SK-N-SH treated with all-trans-retinoic acid at 6 μM for 48 hours (cell line): ENCODE measurements around the gene ACTN1.
A peak's percentile ranks its signal among the peaks of the same experiment; 100 is the strongest.
"Not testable (repeated sequence)": the region's sequence is repeated elsewhere in the genome, so short reads cannot be mapped to it uniquely, and the experiment has no call there.

Source experiments
- ATAC-seq: fragments of 200-7000 bp; cut with Tn5 transposase; 3 replicates; pipeline ENCODE4 v1.9.1; 2020; ENCODE audit warnings: mild to moderate bottlenecking, moderate library complexity
- ARNTL ChIP-seq: fragments of 450-650 bp; formaldehyde crosslinking; IDR thresholded peaks from 2 replicates; pipeline ENCODE4 v1.5.0; 2020; ENCODE audit warnings: low read depth, mild to moderate bottlenecking, moderate library complexity, borderline replicate concordance
- BACH2 ChIP-seq: fragments of 250-450 bp; sonication (Bioruptor Pico); IDR thresholded peaks from 2 replicates; pipeline ENCODE4 v1.9.0; 2021; ENCODE audit warnings: mild to moderate bottlenecking, borderline replicate concordance
- GLIS3 ChIP-seq: fragments of 250-450 bp; sonication (Bioruptor Pico); IDR thresholded peaks from 2 replicates; pipeline ENCODE4 v1.5.0; 2020; ENCODE audit warnings: mild to moderate bottlenecking, moderate library complexity
- OSR1 ChIP-seq: fragments of 250-450 bp; sonication (Bioruptor Pico); IDR thresholded peaks from 2 replicates; pipeline ENCODE4 v1.8.0; 2022; ENCODE audit warnings: moderate library complexity, mild to moderate bottlenecking, inconsistent platforms
- PPARA ChIP-seq: fragments of 250-450 bp; sonication (Bioruptor Pico); IDR thresholded peaks from 2 replicates; pipeline ENCODE4 v1.5.0; 2020; ENCODE audit warnings: mild to moderate bottlenecking, borderline replicate concordance
- RARB ChIP-seq: fragments of 250-450 bp; sonication (Bioruptor Pico); IDR thresholded peaks from 2 replicates; pipeline ENCODE4 v1.8.0; 2021; ENCODE audit warnings: mild to moderate bottlenecking, moderate library complexity
- SNAI2 ChIP-seq: fragments of 250-450 bp; sonication (Bioruptor Pico); IDR thresholded peaks from 2 replicates; pipeline ENCODE4 v1.5.0; 2020; ENCODE audit warnings: mild to moderate bottlenecking, moderate library complexity
- TCF4 ChIP-seq: fragments of 250-450 bp; sonication (Bioruptor Pico); IDR thresholded peaks from 2 replicates; pipeline ENCODE4 v1.8.0; 2021; ENCODE audit warnings: mild to moderate bottlenecking, moderate library complexity, borderline replicate concordance
- TOX ChIP-seq: fragments of 250-450 bp; sonication (Bioruptor Pico); IDR thresholded peaks from 2 replicates; pipeline ENCODE4 v1.8.0; 2021; ENCODE audit warnings: mild to moderate bottlenecking, moderate library complexity, borderline replicate concordance
- ZC3H10 ChIP-seq: fragments of 250-450 bp; sonication (Bioruptor Pico); IDR thresholded peaks from 2 replicates; pipeline ENCODE4 v1.5.1; 2021; ENCODE audit warnings: mild to moderate bottlenecking, moderate library complexity
- ZFP3 ChIP-seq: fragments of 250-450 bp; sonication (Bioruptor Pico); IDR thresholded peaks from 2 replicates; pipeline ENCODE4 v1.5.0; 2020; ENCODE audit warnings: mild to moderate bottlenecking, moderate library complexity
- ZFP30 ChIP-seq: fragments of 450-650 bp; formaldehyde crosslinking; IDR thresholded peaks from 2 replicates; pipeline ENCODE4 v1.5.0; 2022; ENCODE audit warnings: mild to moderate bottlenecking, moderate library complexity
- ZNF565 ChIP-seq: fragments of 450-650 bp; formaldehyde crosslinking; conservative IDR thresholded peaks from 2 replicates; pipeline ENCODE4 v1.5.0; 2020; ENCODE audit warnings: low read depth, mild to moderate bottlenecking, moderate library complexity
- ZNF70 ChIP-seq: fragments of 450-650 bp; formaldehyde crosslinking; IDR thresholded peaks from 2 replicates; pipeline ENCODE4 v1.5.0; 2020; ENCODE audit warnings: mild to moderate bottlenecking, moderate library complexity
- TF ChIP-seq, protein P1 (sequence below): fragments of 250-450 bp; sonication (Bioruptor Pico); IDR thresholded peaks from 2 replicates; pipeline ENCODE4 v1.5.1; 2020; ENCODE audit warnings: low read depth, mild to moderate bottlenecking, moderate library complexity
- TF ChIP-seq, protein P2 (sequence below): fragments of 250-450 bp; sonication (Bioruptor Pico); IDR thresholded peaks from 2 replicates; pipeline ENCODE4 v1.8.0; 2021; ENCODE audit warnings: low read depth, mild to moderate bottlenecking, moderate library complexity, borderline replicate concordance
- TF ChIP-seq, protein P3 (sequence below): fragments of 250-450 bp; sonication (Bioruptor Pico); IDR thresholded peaks from 2 replicates; pipeline ENCODE4 v1.8.0; 2020; ENCODE audit warnings: mild to moderate bottlenecking, moderate library complexity, borderline replicate concordance

The ACTN1 gene

GRCh38 chr14:68862954-68863594 lies 116.0 kb downstream of the ACTN1 start:
- ATAC-seq = peak; percentile 77
- no peak for TF ChIP-seq ZFP30 (CRISPR knock-in tag)
- TF ChIP-seq, protein P1, sequence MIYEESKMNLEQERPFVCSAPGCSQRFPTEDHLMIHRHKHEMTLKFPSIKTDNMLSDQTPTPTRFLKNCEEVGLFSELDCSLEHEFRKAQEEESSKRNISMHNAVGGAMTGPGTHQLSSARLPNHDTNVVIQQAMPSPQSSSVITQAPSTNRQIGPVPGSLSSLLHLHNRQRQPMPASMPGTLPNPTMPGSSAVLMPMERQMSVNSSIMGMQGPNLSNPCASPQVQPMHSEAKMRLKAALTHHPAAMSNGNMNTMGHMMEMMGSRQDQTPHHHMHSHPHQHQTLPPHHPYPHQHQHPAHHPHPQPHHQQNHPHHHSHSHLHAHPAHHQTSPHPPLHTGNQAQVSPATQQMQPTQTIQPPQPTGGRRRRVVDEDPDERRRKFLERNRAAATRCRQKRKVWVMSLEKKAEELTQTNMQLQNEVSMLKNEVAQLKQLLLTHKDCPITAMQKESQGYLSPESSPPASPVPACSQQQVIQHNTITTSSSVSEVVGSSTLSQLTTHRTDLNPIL (CRISPR knock-in tag) = no peak

DNA sequence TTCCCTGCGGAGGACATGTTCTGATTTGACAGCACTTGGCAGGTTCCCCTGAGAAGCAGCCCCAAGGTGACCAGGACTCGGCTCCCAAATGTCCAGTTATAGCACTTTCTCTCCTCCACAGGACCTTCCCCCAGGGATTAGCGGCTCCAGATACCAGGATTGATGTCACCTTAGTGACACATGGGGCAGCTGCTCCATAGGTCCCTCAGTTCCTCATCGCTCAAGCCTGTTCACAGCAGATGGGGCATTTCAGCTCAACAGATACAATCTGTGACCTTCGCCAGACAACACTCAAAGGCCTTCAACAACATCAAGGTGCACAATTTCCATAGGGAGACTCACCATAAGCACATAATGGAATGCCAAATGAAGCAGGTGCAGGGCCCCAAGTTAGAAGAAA lies 118.3 kb downstream of the ACTN1 start:
- no peak for ATAC-seq
- TF ChIP-seq RARB (no peak), GLIS3 (CRISPR knock-in tag) (no peak)
- TF ChIP-seq, protein P2, sequence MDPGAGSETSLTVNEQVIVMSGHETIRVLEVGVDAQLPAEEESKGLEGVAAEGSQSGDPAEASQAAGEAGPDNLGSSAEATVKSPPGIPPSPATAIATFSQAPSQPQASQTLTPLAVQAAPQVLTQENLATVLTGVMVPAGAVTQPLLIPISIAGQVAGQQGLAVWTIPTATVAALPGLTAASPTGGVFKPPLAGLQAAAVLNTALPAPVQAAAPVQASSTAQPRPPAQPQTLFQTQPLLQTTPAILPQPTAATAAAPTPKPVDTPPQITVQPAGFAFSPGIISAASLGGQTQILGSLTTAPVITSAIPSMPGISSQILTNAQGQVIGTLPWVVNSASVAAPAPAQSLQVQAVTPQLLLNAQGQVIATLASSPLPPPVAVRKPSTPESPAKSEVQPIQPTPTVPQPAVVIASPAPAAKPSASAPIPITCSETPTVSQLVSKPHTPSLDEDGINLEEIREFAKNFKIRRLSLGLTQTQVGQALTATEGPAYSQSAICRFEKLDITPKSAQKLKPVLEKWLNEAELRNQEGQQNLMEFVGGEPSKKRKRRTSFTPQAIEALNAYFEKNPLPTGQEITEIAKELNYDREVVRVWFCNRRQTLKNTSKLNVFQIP (CRISPR knock-in tag) = no peak

DNA sequence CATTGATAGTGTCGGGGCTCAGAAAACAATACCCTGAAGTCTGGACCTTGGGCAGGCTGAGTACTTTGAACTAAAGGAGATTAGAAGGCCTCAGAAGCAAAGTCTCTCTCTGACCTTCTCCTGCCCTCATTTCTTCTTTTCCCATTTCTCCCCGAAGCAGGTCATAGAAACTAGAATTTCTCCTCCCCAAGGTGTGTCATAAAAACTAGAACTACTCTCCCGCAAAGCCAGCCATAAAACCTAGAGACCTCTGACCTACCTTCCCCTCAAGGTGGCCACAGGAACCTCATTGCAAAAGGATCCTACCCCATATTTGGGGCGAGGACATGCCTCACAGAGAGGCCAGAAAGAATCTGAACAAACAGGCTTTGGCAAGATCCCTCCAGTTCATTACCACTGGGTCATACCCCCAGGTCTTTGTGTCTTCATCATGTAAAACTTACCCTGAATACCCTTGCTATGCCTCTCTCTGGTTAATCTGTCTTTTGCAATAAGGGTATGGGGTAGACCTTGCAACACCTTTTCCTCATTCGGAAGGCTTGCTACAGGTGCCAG lies 121.5 kb downstream of the ACTN1 start:
- ATAC-seq = no peak
- no peak for TF ChIP-seq GLIS3 (CRISPR knock-in tag)

DNA sequence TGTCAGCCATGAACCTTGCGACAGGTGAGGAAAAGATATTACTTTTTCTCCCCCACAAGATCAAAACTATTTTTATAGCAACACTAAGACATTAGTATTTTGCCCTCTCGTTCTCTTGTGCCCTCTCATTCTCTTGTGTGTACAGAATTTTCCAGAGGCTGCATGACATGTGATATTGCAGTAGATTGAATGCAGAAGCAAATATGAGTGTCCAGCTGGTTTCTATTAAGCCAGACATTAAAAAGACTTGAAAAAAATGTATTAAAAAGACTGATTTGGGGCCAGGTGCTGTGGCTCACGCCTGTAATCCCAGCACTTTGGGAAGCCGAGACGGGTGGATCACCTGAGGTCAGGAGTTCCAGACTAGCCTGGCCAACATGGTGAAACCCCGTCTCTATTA lies 122.5 kb downstream of the ACTN1 start:
- ATAC-seq = peak; percentile 67
- peak; percentile 81 for TF ChIP-seq TCF4 (CRISPR knock-in tag)
- TF ChIP-seq SNAI2 (CRISPR knock-in tag) = no peak

- TF ChIP-seq ZC3H10 (CRISPR knock-in tag) = no peak
- TF ChIP-seq ZNF70 (CRISPR knock-in tag) = no peak
- TF ChIP-seq, protein P1 (CRISPR knock-in tag) = no peak
- no peak for TF ChIP-seq BACH2
- TF ChIP-seq GLIS3 (CRISPR knock-in tag) = no peak
- no peak for TF ChIP-seq TOX (CRISPR knock-in tag)
- TF ChIP-seq ARNTL (CRISPR knock-in tag) = no peak
- no peak for TF ChIP-seq PPARA
- TF ChIP-seq, protein P3, sequence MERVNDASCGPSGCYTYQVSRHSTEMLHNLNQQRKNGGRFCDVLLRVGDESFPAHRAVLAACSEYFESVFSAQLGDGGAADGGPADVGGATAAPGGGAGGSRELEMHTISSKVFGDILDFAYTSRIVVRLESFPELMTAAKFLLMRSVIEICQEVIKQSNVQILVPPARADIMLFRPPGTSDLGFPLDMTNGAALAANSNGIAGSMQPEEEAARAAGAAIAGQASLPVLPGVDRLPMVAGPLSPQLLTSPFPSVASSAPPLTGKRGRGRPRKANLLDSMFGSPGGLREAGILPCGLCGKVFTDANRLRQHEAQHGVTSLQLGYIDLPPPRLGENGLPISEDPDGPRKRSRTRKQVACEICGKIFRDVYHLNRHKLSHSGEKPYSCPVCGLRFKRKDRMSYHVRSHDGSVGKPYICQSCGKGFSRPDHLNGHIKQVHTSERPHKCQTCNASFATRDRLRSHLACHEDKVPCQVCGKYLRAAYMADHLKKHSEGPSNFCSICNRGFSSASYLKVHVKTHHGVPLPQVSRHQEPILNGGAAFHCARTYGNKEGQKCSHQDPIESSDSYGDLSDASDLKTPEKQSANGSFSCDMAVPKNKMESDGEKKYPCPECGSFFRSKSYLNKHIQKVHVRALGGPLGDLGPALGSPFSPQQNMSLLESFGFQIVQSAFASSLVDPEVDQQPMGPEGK (CRISPR knock-in tag) = no peak
- TF ChIP-seq RARB = no peak
- TF ChIP-seq SNAI2 (CRISPR knock-in tag) = no peak
- no peak for TF ChIP-seq ZFP3 (CRISPR knock-in tag)
- TF ChIP-seq OSR1 (CRISPR knock-in tag) = no peak
- no peak for TF ChIP-seq TCF4 (CRISPR knock-in tag)
- TF ChIP-seq ZNF565 (CRISPR knock-in tag) = no peak
- TF ChIP-seq, all 23 proteins: peak for 0
- no peak for ATAC-seq
Observed at GRCh38 chr14:68854421-68854820, 124.7 kb downstream of the ACTN1 start.

- TF ChIP-seq TCF4 (CRISPR knock-in tag) = no peak
- no peak for TF ChIP-seq SNAI2 (CRISPR knock-in tag)
- TF ChIP-seq OSR1 (CRISPR knock-in tag) = no peak
- no peak for ATAC-seq
Observed at GRCh38 chr14:68853749-68854148, 125.4 kb downstream of the ACTN1 start.

- ATAC-seq = not testable (repeated sequence)
Observed at GRCh38 chr14:68852493-68852892, 126.6 kb downstream of the ACTN1 start.
